ENCODE measurements around the gene KRT74.

DNA sequence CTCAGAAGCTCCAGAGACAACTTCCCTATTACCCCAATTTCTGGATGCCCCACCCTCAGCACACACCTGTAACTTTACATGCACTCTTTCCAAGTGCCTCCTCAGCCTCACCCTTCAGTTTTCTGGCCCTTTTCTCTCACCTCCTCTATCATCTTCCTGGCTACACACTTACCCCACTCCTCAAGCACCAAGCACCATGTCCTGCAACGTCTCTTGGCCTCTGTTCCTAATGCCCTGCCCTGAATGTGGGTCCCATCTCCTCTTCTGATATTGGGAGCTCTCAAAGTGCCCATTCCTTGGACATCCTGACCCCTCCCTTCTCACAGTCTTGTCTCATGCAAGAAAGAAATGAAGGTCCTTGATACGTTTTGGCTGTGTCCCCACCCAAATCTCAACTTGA is 26.4 kb upstream of the KRT74 start:
- TF ChIP-seq, protein P1, sequence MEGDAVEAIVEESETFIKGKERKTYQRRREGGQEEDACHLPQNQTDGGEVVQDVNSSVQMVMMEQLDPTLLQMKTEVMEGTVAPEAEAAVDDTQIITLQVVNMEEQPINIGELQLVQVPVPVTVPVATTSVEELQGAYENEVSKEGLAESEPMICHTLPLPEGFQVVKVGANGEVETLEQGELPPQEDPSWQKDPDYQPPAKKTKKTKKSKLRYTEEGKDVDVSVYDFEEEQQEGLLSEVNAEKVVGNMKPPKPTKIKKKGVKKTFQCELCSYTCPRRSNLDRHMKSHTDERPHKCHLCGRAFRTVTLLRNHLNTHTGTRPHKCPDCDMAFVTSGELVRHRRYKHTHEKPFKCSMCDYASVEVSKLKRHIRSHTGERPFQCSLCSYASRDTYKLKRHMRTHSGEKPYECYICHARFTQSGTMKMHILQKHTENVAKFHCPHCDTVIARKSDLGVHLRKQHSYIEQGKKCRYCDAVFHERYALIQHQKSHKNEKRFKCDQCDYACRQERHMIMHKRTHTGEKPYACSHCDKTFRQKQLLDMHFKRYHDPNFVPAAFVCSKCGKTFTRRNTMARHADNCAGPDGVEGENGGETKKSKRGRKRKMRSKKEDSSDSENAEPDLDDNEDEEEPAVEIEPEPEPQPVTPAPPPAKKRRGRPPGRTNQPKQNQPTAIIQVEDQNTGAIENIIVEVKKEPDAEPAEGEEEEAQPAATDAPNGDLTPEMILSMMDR (optimal IDR thresholded peaks at IDR 0.05 in 1 of 3, IDR thresholded peaks at IDR 0.05 in 1 of 3, conservative IDR thresholded peaks at IDR 0.05 in 1 of 3; ENCODE audit: extremely low read depth in 1 of 3, insufficient read depth in 2 of 3, low read length in 3 of 3) = no peak
- no peak for TF ChIP-seq EZH2 (IDR thresholded peaks at IDR 0.05; ENCODE audit: low read length)
